Heart right ventricle (tissue), 16 donors: ENCODE results near the gene IGF2R. TPM values are rescaled to one million over a fixed set of nuclear protein-coding genes. Genes with fewer than 3 reads are reported as not detected.

ENCODE experiments used
- ATAC-seq, 8 donors: fragments of 200-7000 bp; cut with Tn5 transposase; one replicate each; pipeline ENCODE4 v1.9.1; 2020; ENCODE audit warnings: mild to moderate bottlenecking in 8 of 8, moderate library complexity in 8 of 8, moderate number of reproducible peaks in 1 of 8
- DNase-seq, 2 donors: peaks; one replicate each; pipeline ENCODE4 v3.0.0-alpha.2; 2020
- H3K27ac ChIP-seq, 10 donors: fragments of 200-600 bp; sonication (generic) in 2 of 10; one replicate each; pipeline versions ENCODE4 v1.5.0 to v1.8.0; 2020 to 2022; ENCODE audit warnings: mild to moderate bottlenecking in 3 of 10
- H3K27me3 ChIP-seq, 7 donors: fragments of 200-600 bp; one replicate each; pipeline ENCODE4 v1.8.0; 2021 to 2022; ENCODE audit warnings: mild to moderate bottlenecking in 2 of 7
- H3K36me3 ChIP-seq, 9 donors: fragments of 200-600 bp; sonication (generic) in 1 of 9; one replicate each; pipeline versions ENCODE4 v1.5.0 to v1.8.0; 2020 to 2022; ENCODE audit warnings: mild to moderate bottlenecking in 2 of 9
- H3K4me1 ChIP-seq, 9 donors: fragments of 200-600 bp; sonication (generic) in 1 of 9; one replicate each; pipeline versions ENCODE4 v1.5.0 to v1.8.0; 2020 to 2022; ENCODE audit warnings: mild to moderate bottlenecking in 4 of 9
- H3K4me3 ChIP-seq, 10 donors: fragments of 200-600 bp; sonication (generic) in 2 of 10; one replicate each; pipeline versions ENCODE4 v1.5.0 to v1.8.0; 2020 to 2022; ENCODE audit warnings: mild to moderate bottlenecking in 7 of 10, moderate library complexity in 2 of 10
- H3K9me3 ChIP-seq, 11 donors: fragments of 200-600 bp in 10 of 11; sonication (generic) in 2 of 11; one replicate each; pipeline versions ENCODE4 v1.5.0 to v1.8.0; 2013 to 2022; ENCODE audit warnings: mild to moderate bottlenecking in 2 of 11, control low read depth in 1 of 11, moderate library complexity in 1 of 11
- WGBS, 2 donors: extraction: QIAGEN DNeasy Blood & Tissue Kit; methylation state at CpG; one replicate each; pipeline ENCODE4 v1.1.7; 2013; ENCODE audit warnings: inconsistent platforms in 1 of 2; 5-methylcytosine and 5-hydroxymethylcytosine counted together
- intact Hi-C, 10 donors: fragments of 100-400 bp; cut with DNase I; formaldehyde crosslinking; loops; one replicate each; pipeline versions ENCODE4 v1.11.1 to v1.14.2; 2022
- polyA plus RNA-seq, 2 donors: library from polyadenylated mRNA; stranded (reverse); fragments of 200-250 nt; gene quantifications; one replicate each; pipeline ENCODE4 v1.2.3, GENCODE V29; 2013
- total RNA-seq, 10 donors: library from RNA; stranded (reverse); fragmentation: NEBNext Ultra II Directional in 3 of 10; extraction: Animal tissue kit (Norgen Biotek cat#: 25700) in 3 of 10; gene quantifications; one replicate each; pipeline versions ENCODE4 v1.2.1 to v1.2.4, GENCODE V29; 2021 to 2023
- TF ChIP-seq, protein P1 (sequence below), 9 donors: fragments of 200-600 bp; sonication (generic) in 2 of 9; IDR thresholded peaks; one replicate each; pipeline versions ENCODE4 v1.5.0 to v1.8.0; 2021 to 2022; ENCODE audit warnings: antibody characterized with exemption in 9 of 9, mild to moderate bottlenecking in 5 of 9, moderate library complexity in 1 of 9
- donor health status: Arrhythmogenic right ventricular cardiomyopathy.
- donor health status: ischemic (EF 13 %, LVEDD 7.1; RV severe dilation, severe dysfunction).
- donor health status: healthy with polysubstance abuse.
- donor health status: DM: no; HTN: yes; CAD: no.
- donor health status: DM: no; HTN: no; CAD: no.
- donor health status: ischemic (EF 25% LVEDD 6.9; RV normal size, moderate dysfunction).
- donor health status: ischemic (EF 25% LVEDD 5.7; RV mildly dilated, moderate dysfunction).
- donor health status: healthy.
- donor health status: DM: yes; HTN: yes; CAD: no.
- donor health status: Ischemic cardiomyopathy.
- donor health status: ischemic (EF 35%, LVEDD 5.7; RV mildly dilated, moderate dysfunction).
- donor health status: nonischemic (EF 11% LVEDD 7.7; RV severe dilation, severe dysfunction).
- donor health status: DM: yes; HTN: yes; CAD: no.
- donor health status: PGD.
- donor health status: ischemic (EF 29% LVEDD 5.4; RV normal size, mild dysfunction).
- donor health status: nonischemic (EF 23%, LVEDD 6.1; RV moderate dilation, normal function).

IGF2R gene
- total and polyA plus RNA-seq, 12 donors: 13.7 to 95.6 (median 70.2) TPM

DNA sequence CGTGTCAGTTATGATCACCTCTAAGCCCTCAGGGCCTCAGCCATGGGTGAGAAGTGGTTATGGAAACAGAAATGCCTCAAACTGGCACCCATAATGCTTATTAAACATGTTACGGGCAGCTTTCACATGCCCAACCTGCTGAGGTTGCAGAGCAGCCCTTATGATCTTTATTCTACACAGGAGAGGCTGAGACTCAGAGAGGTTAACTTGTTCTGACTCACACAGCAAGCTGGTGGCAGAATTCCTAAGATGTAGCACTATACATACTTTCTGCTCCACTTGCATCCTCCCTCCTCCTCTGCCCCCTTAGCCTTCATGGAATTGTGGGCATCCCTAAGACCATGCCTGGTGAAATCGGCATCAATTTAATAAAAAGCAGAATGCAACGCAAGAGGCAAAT, 34.7 kb upstream of the IGF2R start:
- DNase-seq (no peak), ATAC-seq (no peak)
- peaks cover 0 to 25% (median 7%) of the 10 kb centered on the region in 9 donors for H3K4me1 ChIP-seq
- TF ChIP-seq, protein P1, sequence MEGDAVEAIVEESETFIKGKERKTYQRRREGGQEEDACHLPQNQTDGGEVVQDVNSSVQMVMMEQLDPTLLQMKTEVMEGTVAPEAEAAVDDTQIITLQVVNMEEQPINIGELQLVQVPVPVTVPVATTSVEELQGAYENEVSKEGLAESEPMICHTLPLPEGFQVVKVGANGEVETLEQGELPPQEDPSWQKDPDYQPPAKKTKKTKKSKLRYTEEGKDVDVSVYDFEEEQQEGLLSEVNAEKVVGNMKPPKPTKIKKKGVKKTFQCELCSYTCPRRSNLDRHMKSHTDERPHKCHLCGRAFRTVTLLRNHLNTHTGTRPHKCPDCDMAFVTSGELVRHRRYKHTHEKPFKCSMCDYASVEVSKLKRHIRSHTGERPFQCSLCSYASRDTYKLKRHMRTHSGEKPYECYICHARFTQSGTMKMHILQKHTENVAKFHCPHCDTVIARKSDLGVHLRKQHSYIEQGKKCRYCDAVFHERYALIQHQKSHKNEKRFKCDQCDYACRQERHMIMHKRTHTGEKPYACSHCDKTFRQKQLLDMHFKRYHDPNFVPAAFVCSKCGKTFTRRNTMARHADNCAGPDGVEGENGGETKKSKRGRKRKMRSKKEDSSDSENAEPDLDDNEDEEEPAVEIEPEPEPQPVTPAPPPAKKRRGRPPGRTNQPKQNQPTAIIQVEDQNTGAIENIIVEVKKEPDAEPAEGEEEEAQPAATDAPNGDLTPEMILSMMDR (IDR thresholded peaks at IDR 0.05): no peak
- peaks cover 0 to 10% (median 2%) of the 10 kb centered on the region in 11 donors for H3K9me3 ChIP-seq
- no peaks in the 10 kb centered on the region for H3K36me3 ChIP-seq
- 93 to 95% methylated on average over 4 of the region's 4 CpGs for WGBS, 2 donors
- H3K4me3 ChIP-seq: no peak overlapping the region
- no peak overlapping the region for H3K27ac ChIP-seq
- H3K27me3 ChIP-seq: no peaks in the 10 kb centered on the region
- intact Hi-C loops: loop anchor here in 2 of 10 donors (5.0 to 10.0 kb wide), 2 partner anchors 57 to 239 kb away; partner anchors contain the start of gene SOD2 (in 1 of the 2)

DNA sequence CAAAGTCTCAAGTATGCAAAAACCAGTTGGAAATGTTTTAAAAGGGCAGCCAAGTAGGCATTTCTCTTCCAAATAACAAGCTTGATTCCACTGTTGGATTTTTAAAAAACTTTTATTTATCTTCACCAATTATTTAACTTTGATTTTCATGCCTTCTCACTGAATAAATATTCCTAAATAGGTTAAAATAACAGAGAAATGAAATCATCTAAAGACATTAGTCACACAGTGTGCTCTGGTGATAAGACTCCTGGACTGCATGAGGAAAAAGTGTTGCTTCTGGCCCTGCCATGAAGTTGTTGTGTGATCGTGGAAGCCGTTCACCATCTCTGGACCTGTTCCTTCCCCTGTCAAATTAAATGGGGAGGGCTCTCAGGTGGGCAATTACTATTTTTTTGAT, 33.8 kb upstream of the IGF2R start:
- ATAC-seq: peak in 5 of 8 donors; percentile 38 to 59 (median 52)
- no peak for DNase-seq
- H3K27me3 ChIP-seq: no peaks in the 10 kb centered on the region
- TF ChIP-seq, protein P1 (IDR thresholded peaks at IDR 0.05): no peak
- H3K36me3 ChIP-seq: no peaks in the 10 kb centered on the region
- H3K27ac ChIP-seq: no peak overlapping the region
- H3K4me3 ChIP-seq: no peak overlapping the region
- peaks cover 0 to 10% (median 2%) of the 10 kb centered on the region in 11 donors for H3K9me3 ChIP-seq
- WGBS, 2 donors: 77 to 81% methylated on average over 2 of the region's 2 CpGs
- intact Hi-C loops: loop anchor here in 3 of 10 donors (5.0 to 10.0 kb wide), 2 partner anchors 68 to 240 kb away; partner anchors contain the start of gene SOD2 (in 1 of the 3)
- peaks cover 0 to 26% (median 7%) of the 10 kb centered on the region in 9 donors for H3K4me1 ChIP-seq

DNA sequence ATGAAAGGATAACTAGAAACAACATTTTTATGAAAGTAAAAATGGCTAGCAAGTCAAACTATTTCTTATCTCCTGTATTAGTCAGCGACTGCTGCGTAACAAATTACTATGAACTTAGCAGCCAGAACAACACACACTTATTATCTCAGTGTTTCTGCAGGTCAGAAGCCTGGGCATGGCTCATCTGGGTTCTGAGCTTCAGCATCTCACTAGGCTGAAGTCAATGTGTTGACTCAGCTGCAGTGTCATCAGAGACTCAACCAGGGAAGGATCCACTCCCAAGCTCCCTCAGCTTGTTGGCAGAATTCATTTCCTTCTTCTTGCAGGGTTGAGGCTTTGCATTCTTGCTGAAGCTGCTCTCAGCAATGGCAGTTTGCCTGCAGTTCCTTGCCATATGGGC, 33.2 kb upstream of the IGF2R start:
- no peak overlapping the region for H3K4me3 ChIP-seq
- no peak overlapping the region for H3K27ac ChIP-seq
- H3K27me3 ChIP-seq: no peaks in the 10 kb centered on the region
- TF ChIP-seq, protein P1 (IDR thresholded peaks at IDR 0.05): no peak
- no peaks in the 10 kb centered on the region for H3K36me3 ChIP-seq
- peaks cover 0 to 24% (median 7%) of the 10 kb centered on the region in 9 donors for H3K4me1 ChIP-seq
- H3K9me3 ChIP-seq: peaks cover 0 to 10% (median 2%) of the 10 kb centered on the region in 11 donors
- DNase-seq (no peak), ATAC-seq (peak in 2 of 8 donors; percentile 28 to 54)
- 87 to 89% methylated on average over 2 of the region's 2 CpGs for WGBS, 2 donors
- intact Hi-C loops: loop anchor here in 3 of 10 donors (5.0 to 10.0 kb wide), 2 partner anchors 68 to 241 kb away; partner anchors contain the start of gene SOD2 (in 1 of the 3)

DNA sequence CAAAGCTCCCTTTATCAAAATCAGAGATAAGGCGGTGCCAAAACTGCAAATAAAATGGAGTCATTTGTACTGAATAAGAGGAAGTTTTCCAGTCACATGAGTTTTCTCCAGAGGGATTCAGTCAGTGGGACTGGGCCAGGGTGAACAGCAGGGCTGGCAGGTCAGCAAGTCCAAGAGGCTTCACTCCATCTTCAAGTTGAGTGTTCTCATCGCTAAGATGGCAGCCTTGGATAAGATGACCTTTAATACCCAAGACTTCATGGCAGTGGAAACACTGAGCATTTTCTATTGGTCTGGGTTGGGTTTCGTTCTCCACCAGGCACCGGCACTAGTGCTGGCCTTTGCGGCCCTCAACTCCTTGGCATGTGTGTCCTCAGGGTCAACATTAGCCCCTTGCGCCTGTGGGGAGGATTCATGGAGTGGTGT, 29.3 kb upstream of the IGF2R start:
- WGBS, 2 donors: 57 to 69% methylated on average over 6 of the region's 6 CpGs
- intact Hi-C loops: loop anchor here in 7 of 10 donors (2.0 to 10.0 kb wide), 4 partner anchors 72 to 245 kb away; partner anchors contain the start of gene SOD2 (in 1 of the 7)
- peaks cover 0 to 23% (median 8%) of the 10 kb centered on the region in 11 donors for H3K9me3 ChIP-seq
- TF ChIP-seq, protein P1 (IDR thresholded peaks at IDR 0.05): no peak
- DNase-seq (peak; percentile 50 to 71), ATAC-seq (peak; percentile 72 to 90 (median 81))
- H3K4me3 ChIP-seq: no peak overlapping the region
- no peaks in the 10 kb centered on the region for H3K27me3 ChIP-seq
- H3K4me1 ChIP-seq: peaks cover 0 to 32% (median 16%) of the 10 kb centered on the region in 9 donors
- H3K36me3 ChIP-seq: no peaks in the 10 kb centered on the region
- H3K27ac ChIP-seq: peak overlapping the region in 5 of 10 donors; percentile 22 to 49 (median 42)
